Stimulated activated CD4-positive, alpha-beta T cell treated with anti-CD3 and anti-CD28 coated beads, Interleukin-4, amount 100 ng/mL, for 48 hours (primary cell): ENCODE measurements around the gene EPB41L2.

Source experiments
- DNase-seq, 2 donors: peaks; one replicate each; pipeline ENCODE4 v3.0.0-alpha.2; 2020; ENCODE audit warnings: low read depth in 2 of 2

Gene EPB41L2

GRCh38 chr6:131061751-131062119 lies 1.3 kb downstream of the EPB41L2 start:
- no peak for DNase-seq

DNA sequence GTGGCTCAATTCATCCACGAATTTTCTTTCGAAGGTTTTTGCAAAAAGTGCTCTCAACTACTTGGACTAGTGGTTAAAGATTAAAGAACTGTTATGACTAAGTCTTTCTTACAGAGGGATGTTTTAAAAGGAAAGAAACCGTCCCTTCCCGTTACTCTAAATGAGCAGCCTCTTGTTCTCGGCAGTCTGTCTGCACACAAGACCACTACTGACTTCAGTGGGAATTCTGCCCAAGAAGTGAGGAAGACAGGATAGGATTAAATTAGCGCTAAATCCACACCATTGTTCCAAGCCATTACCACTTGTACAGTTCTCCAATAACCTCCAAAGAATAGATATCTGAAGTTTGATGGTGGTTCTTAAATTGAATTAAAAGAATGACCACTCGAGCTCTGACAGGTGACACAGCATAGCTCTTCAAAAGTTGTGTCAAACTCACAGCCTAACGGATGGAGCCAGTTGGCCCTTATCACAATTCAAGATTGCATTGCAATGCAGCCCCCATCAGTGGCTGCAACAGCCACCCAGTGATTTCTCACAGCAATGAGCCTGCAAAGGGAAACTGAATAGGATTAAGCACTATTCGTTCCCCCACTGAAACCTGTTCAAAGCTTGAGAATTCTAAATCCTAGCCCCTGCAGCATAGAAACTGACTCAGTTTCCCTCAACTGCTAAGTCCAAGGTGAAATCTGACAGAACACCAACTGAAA lies 1.8 kb downstream of the EPB41L2 start:
- DNase-seq, result no peak

- DNase-seq, result no peak
Measured at GRCh38 chr6:131060311-131060710, 2.7 kb downstream of the EPB41L2 start.

DNA sequence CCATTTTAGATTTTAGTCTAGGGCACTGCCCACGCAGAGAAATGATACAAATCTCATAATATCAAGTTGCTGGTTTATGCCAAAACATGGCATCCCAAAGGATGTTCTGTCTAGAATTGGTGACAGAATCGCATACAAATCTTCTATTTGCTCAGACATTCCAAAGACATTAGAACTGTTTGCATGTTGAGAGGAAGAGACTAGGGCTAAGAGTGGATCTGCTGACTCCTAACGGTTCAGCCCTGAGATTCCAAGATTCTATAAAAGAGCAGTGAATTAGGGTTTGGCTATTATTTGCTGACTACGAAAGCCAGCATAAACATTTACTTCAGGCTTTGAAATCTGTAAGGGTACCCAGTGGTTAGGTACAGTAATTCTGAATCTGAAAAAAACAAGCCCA lies 3.6 kb downstream of the EPB41L2 start:
- no peak for DNase-seq

GRCh38 chr6:131058236-131058635 lies 4.8 kb downstream of the EPB41L2 start:
- no peak for DNase-seq

DNA sequence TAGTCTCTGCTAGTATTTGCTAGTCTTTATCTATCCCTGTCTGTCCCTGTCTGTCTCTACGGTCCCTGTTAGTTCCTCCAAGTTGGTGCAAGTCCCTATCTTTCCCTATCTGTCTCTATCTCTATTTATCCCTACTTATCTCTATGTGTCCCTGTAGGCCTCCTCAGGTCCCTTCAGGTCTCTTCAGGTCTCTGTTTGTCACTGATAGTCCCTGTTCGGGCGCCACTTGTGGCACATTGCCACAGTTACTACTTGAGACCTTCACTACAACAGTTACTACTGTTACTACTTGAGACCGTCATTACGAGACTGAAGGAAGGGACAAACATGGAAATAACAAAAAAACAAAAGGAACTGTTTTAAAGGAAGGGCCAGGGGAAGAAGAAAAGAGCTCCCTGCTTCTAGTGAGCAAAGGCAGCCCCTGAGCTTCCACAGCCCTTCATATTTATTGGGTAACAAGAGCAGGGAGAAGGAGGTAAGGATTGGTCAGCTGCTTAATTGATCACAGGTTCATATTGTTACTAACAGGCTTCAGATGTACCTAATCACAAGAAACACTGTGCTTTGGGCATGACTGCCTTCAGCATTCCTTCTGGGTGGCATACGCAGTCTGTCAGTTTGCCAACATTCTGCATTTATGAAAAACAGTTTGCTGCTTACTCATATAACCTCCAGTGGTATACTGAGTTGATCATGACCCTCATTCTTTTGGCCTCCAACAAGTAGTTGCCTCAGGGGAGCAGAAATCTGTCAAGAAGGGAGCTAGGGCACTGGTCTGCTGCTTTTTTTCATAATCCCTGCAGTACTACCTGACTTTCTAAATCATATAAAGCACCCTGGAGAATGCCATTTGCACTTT lies 8.4 kb downstream of the EPB41L2 start:
- DNase-seq, result no peak

DNA sequence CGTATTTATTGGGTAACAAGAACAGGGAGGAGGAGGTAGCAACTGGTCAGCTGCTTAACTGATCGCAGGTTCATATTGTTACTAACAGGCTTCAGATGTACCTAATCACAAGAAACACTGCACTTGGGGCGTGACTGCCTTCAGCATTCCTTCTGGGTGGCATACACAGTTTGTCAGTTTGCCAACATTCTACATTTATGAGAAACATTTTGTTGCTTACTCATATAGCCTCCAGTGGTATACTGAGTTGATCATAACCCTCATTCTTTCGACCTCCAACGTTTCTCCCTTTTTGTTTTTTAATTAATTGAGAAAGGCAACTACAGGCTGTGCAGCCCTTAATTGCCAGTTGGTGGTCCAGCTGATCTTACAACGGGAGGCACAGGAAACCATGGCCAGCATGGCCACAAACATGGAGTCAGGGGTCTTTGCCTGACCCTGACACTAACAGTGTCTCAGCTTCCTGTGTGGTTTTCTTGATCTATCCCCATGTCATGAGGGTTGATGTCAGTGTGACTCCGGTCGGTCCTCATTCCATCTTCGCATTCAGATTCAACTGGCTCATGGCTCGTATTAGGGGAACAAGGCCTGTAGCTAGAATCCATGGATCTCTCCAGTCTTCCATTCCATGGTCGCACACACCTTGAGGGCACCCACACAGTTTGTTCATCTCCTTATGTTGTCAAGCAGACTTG lies 9.4 kb downstream of the EPB41L2 start:
- no peak for DNase-seq

DNA sequence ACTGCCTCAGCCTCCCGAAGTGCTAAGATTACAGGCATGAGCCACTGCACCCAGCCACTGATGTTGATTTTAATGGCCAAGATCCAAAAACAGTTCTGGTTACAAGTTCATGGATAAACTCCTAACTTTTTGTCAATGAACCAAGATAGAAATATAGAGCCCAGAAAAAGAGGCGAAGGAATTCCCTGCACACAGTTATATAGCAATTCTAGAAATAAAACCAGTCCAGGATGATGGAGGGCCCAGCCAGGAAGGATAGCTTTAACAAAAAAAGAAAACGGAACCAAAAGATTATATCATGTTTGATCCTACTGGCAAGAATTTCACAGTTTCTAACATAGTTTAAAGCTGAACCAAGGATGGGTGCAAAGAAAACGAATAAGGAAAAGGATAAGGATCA lies 10.9 kb downstream of the EPB41L2 start:
- no peak for DNase-seq

DNA sequence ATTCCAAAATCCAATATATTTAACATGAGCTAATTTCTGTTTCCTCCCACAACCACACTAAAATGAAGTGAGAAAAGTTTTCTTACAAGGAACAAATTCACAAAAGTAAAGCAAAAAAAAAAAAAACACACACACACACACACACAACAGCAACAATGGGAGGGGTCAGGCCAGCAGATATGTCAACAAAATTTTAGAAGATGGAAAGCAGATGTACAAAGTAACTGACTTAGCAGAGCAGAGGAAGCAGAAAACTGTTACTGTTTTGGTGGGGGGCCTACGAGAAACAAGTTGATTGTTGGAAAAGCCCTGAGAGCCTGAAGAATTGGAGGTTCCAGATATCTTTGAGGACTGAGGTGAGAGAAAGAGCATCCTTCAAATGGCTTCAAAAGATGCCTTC lies 11.7 kb downstream of the EPB41L2 start:
- no peak for DNase-seq

DNA sequence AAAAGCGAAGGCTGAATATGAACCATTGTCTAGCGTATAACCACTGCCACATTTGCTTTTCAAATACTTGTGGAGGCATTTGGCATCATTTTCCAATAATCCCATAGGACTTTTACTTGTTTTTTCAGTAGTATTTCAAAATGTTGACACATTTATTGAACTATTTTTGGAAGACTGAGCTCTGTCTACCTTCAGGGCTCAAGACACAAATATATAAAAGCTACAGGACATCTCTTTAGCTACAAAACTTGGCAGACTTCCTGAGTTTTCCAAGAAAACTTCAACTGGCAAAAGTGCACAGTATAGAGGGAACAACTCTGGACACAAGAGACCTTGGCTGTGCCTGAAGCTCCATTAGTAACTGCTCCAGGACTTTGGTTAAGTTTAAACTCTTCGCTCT lies 13.4 kb downstream of the EPB41L2 start:
- DNase-seq, result no peak

- no peak for DNase-seq
Measured at GRCh38 chr6:131048933-131049515, 14.0 kb downstream of the EPB41L2 start.

DNA sequence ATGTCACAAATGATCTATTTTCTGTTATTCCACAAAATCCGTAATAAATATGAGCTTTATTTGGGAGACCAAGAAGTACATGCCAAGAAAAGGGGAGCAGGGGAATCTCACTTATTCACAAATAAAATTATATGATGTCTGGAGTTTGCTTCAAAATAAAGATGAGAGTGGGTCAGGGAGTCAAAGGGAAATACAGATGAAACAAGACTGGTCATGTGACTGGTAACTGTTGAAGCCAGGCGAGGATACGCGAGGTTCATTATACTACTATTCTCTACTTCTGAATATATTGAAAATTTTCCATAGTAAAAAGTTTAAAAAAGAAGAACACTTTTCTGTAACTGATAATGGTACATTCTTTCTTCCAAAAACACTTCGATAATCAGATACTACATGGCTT lies 14.6 kb downstream of the EPB41L2 start:
- DNase-seq, result no peak

GRCh38 chr6:131045139-131045538 lies 17.9 kb downstream of the EPB41L2 start:
- DNase-seq, result no peak

DNA sequence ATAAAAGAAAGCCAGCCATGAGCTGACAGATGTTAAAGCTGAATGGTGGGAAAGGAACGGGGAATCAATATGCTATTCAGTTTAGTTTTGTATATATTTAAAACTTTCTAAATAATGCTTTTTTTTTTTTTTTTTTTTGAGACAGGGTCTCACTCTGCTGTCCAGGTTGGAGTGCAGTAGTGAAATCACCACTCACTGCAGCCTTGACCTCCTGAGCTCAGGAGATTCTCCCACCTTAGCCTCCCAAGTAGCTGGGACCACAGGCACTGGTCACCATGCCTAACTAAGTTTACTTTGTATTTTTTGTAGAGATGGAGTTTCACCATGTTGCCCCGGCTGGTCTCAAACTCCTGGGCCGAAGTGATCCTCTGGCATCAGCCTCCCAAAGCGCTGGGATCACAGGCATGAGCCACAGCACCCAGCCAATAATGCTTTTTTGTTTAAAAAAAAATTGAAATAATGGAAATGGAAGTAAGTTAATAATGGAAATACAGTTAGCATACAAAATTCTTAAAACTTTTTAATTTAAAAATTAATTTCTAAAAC lies 19.1 kb downstream of the EPB41L2 start:
- no peak for DNase-seq

- DNase-seq, result no peak
Measured at GRCh38 chr6:131042664-131043063, 20.4 kb downstream of the EPB41L2 start.

DNA sequence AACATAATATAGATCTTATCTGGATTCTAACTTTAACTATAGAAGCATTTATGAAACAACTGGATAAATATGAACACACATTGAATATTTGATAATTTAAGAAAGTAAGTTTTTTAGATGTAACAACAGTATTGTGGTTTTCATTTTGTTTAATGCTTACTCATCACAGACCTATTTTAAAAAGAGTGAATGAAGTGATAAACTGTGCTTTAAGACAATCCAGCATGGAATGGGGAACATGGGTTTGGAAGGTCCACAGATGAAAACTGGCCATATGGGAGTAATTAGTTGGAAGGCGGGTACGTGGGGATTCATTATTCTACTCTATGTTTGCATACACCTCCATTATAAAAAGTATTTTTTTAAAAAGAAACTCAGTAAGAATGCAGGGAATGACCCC lies 21.2 kb downstream of the EPB41L2 start:
- DNase-seq, result no peak

- no peak for DNase-seq
Measured at GRCh38 chr6:131040866-131041265, 22.2 kb downstream of the EPB41L2 start.

DNA sequence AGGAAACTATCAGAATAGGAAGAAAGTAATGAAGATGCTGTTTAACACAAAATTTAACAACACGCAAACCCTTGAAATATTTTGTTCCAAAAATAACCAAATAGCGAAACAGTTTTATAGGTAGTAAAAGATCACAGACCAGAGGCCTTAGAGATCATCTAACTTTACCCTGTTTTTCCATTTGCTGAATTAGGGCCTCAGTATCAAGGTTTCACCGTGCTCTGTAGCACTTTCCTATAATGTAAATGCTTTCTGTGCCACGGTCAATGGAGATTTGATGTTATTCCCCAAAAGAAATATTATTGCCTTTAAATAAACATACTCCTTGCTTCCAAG lies 23.7 kb downstream of the EPB41L2 start:
- no peak for DNase-seq

GRCh38 chr6:131038597-131039344 lies 24.3 kb downstream of the EPB41L2 start:
- no peak for DNase-seq

DNA sequence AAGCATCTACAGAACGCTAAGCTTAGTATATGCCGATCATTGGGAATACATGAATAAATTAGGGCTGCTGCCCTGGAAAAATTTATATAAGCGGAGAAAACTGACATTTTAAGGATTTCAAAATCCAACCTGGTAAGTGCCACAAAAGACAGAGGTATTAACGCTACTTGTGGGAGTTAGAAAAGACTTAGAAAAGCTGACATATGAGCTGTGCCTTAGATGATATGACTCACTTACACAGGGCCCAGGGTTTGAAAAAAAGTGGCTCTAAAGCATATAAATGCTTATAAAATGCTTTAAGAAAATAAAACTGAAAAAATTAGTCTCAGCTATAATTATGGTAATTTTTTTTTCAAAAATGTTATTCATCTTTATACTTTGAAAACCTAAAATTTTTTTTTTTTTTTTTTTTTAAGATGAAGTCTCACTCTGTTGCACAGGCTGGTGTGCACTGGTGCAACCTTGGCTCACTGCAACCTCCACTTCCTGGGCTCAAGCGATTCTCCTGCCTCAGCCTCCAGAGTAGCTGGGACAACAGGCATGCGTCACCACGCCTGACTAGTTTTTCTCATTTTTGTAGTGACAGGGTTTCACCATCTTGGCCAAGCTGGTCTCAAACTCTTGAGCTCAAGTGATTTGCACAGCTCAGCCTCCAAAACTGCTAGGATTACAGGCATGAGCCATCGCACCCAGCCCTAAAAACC lies 25.7 kb downstream of the EPB41L2 start:
- DNase-seq, result no peak

- no peak for DNase-seq
Measured at GRCh38 chr6:131036601-131037000, 26.4 kb downstream of the EPB41L2 start.
